GM18498 (cell line): Measurements from ENCODE around the gene TMEM100.

Experiments
- ATAC-seq: cut with Tn5 transposase; IDR thresholded peaks from one replicate; pipeline ENCODE4 v1.9.1; 2021; ENCODE audit warnings: mild to moderate bottlenecking, moderate library complexity; ENCODE audit not compliant: unreplicated experiment

The TMEM100 gene

DNA sequence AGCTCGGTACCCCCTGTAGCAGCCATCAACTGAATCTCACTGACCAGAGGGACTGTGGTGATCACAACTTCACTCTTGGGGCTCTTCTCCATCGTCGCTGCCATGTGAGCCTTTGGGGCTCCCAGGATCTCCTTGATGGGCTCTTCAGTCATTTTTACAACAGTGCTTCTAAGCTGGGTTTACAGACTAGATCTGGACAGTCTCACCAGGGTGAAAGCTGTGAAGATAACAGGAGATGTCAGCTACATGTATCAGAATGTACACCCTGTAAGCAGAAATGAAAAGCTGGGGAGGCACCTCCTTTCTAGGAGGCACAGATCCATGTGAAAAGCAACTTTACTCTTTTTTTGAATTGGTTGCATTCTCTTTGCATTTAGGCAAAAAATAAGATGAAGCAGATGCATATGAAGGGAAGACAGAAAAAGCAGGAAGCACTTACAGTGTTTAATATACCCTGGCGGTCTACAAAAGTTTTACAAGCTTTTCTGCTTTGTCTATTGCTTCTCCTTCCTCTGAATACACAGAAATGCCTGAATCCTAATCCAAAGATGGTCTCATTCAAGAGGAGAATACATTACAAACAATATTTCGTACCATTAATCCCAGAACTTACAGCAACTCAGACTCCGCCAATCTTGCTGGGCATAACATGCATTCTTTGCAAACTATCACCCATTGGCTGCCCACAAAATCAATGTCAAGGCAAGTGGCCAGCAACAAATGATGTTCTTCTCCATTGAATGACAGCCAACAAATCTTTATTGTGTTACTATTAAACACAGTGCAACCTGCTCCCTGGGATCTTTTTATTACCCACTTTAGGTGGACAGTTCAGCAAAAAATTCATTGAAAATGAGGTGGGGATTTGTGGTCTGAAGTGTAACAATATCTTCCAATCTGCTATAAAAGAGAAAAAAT lies 1.5 kb downstream of the TMEM100 start:
- no peak for ATAC-seq

- peak; percentile 51 for ATAC-seq
These were observed 4.5 kb downstream of the TMEM100 start for GRCh38 chr17:55717898-55718735.

- ATAC-seq = no peak
These were observed 5.2 kb downstream of the TMEM100 start for GRCh38 chr17:55717432-55717831.

GRCh38 chr17:55710829-55711496 lies 11.7 kb downstream of the TMEM100 start:
- no peak for ATAC-seq

DNA sequence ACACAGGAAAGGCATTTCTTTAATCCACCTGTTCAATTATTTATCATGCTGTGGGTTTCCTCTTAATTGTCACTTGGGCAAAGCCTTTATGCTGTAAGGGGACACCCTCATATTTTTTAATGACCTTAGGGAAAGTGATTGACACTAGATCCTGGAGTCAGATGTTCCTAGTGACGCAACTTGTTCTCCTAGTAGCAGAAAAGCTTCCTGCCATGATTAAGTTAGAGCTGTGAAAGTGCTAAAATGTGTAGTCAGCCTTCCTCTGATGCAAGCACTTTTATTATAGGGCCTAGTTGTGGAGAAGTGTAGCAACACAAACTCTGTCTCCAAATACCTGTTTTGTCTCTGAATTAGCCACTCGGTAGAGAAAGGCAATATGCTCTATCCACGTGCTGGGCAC lies 12.3 kb downstream of the TMEM100 start:
- ATAC-seq = no peak

- ATAC-seq = no peak
These were observed 12.7 kb downstream of the TMEM100 start for GRCh38 chr17:55709984-55710383.

GRCh38 chr17:55709440-55709839 lies 13.2 kb downstream of the TMEM100 start:
- ATAC-seq = no peak

DNA sequence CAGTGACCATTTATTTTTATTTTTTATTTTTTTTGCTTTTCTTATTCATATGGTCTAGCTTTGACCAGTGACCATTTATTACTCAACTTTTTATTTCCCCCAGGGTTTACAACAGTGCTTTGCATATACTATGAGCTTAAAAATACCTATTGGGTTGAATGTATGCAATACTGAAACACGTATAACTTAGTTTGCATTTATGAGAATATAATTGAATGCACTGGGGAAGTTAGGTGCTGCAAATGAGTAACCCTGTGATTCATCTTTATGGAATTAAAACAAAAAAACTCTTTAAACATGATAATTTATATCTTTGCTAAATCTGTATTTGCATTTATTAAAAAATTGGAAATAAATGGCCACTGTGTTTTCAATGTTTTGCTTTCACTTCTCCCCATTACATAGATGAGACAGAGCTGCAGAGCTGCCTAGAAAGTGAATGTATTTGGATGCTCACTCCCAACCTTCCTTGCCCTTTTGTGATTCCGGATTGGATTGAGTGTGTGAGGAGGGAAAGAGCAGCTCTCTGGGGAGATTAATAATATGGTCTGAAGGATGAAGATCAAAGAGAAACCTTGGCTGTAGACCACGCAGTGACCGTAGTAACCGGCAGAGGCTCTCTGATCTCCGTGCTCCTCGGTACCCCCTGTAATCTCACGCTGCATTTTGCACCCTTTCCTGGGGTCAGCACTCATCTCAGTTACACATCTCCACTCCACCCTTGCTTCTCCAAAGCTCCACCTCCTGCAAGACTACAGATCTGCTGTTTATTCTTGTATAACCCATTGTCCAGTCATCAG lies 14.3 kb downstream of the TMEM100 start:
- no peak for ATAC-seq

- no peak for ATAC-seq
These were observed 15.6 kb downstream of the TMEM100 start for GRCh38 chr17:55706808-55707773.

GRCh38 chr17:55705847-55706246 lies 16.8 kb downstream of the TMEM100 start:
- no peak for ATAC-seq

DNA sequence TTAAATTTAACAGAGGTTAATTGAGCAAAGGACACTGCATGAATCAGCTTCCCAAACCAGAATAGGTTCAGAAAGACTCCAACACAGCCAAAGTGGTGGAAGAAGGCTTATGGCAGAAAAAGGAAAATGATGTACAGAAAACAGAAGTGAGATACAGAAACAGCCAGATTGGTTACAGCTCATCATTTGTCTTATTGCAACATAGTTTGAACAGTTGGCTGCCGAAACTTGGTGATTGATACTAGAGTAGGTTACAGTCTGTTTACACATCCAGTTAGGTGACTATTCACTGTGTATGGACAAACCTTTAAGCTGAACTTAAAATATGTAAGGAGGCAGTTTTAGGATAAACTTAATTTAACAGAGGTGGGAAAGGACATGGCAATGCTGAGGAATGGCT lies 18.3 kb downstream of the TMEM100 start:
- no peak for ATAC-seq

GRCh38 chr17:55702150-55702549 lies 20.5 kb downstream of the TMEM100 start:
- no peak for ATAC-seq

GRCh38 chr17:55699181-55699860 lies 23.3 kb downstream of the TMEM100 start:
- ATAC-seq = no peak

DNA sequence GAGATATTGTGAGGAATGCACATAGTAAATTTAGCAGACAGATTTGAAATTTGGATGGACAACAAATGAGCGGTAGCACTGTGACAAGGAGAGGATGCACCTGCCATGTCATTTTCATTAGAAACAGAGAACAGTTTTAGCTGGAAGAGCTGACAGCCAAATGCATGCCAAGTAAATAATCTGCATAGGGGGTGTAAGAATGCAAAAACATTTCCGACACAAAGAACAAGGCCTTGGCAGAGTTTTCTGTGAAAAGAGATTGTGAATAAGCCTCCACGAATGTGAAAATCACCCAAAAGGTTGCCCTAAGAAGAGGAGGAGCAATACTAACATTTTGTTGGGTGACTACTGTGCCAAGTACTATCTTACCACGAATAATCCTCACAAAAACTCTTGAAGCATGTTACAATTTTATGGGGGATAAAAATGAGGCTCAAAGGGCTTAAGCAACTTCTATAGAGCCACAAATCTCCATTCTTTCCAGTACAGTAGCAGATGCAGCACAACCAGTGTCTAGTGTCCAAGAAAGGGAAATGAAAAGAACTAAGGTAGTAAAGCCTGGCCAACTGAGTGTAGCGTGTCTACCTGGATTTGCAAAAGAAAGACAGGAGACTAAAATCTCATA lies 28.3 kb downstream of the TMEM100 start:
- no peak for ATAC-seq

DNA sequence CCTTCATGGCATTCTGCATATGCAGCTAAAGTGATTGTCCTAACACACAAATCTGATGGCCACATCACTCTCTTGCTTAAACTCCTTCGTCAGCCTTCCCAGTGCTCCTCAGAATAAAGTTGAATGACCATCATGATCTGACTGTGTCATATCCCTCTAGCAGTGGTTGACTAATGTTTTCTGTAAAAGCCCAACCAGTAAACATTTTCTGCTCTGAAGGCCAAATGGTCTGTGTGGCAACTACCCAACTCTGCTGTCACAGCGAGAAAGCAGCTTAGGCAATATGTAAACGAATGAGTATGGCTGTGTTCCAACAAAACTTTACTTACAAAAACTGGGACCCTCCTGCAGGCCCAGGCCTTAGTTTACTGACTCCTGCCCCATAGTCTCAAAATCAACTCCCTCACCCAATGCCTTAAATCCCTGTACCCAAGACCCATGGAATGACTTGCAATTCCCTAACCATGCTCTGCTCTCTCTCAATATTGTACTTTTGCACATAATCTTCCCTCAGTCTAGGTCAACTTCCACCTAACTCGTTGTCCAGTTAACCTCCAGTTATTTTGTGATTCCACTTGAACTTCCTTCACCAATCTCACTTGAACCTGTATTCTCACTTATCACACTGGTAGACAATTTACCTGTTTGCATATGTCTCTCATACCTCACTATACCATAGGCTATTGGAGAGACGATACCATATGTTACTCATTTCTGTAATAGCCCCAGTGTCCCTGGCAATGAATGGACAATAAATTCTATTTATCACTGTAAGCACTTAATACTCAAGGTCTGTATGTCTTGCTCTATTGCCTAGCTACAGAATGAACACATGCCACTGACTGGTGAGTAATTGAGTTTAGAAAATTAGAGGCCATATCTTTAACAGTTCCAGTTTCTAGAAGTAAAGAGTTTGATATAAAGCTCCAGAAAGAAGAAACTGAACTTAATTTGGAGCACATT lies 29.1 kb downstream of the TMEM100 start:
- ATAC-seq = no peak

DNA sequence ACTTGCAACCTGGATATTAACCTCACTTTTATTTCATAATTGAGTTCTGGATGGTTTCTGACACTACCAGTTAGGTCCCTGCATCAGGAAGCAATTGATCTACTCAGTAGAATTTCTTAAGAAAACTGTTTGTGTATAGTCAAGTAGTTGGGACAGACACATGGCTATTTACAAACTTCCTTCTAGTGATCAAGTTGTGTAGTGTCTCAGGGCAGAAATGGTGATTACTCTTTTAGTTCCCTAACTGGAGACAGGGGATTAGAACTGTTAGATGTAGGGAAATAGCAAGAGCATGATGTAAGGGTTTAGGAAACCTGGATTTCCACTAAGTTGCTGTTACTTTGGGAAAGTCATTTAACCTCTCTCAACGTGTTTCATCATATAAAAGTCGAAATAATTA lies 30.4 kb downstream of the TMEM100 start:
- ATAC-seq = no peak

DNA sequence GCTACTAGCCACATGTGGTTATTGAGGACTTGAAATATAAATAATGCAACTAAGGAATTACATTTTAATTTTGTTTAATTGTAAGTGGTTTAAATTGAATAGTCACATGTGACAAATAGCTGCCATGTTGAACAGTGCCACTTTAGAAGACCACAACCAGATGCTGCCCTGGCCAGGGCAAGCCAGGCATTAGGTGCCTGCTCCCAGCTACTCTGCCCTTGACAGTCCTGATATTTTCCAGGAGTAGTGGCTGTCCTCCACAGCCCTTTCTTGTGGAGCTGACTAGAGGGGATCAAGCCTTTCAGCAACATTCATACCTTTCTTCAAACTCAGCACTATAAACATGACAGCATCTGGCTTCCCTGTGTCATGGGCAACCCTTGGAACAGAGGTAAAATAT lies 31.0 kb downstream of the TMEM100 start:
- no peak for ATAC-seq
